HG02973 (cell line): ENCODE data around the gene DDX27.

Experiments used
- ATAC-seq: cut with Tn5 transposase; IDR thresholded peaks from one replicate; pipeline ENCODE4 v1.9.1; 2021; ENCODE audit warnings: moderate library complexity; ENCODE audit not compliant: unreplicated experiment

DDX27 gene

GRCh38 chr20:49247169-49247723, 28.0 kb downstream of the DDX27 start:
- ATAC-seq, result no peak

GRCh38 chr20:49247792-49248191, 28.6 kb downstream of the DDX27 start:
- ATAC-seq, result no peak

GRCh38 chr20:49248301-49248700, 29.1 kb downstream of the DDX27 start:
- no peak for ATAC-seq

- ATAC-seq, result no peak
These were observed 29.9 kb downstream of the DDX27 start for GRCh38 chr20:49248879-49249665.

GRCh38 chr20:49252556-49253350, 33.5 kb downstream of the DDX27 start:
- no peak for ATAC-seq

GRCh38 chr20:49256261-49256660, 37.0 kb downstream of the DDX27 start:
- ATAC-seq, result no peak

GRCh38 chr20:49259284-49259683, 40.1 kb downstream of the DDX27 start:
- no peak for ATAC-seq

GRCh38 chr20:49259799-49260198, 40.6 kb downstream of the DDX27 start:
- ATAC-seq, result no peak

GRCh38 chr20:49260218-49260617, 41.0 kb downstream of the DDX27 start:
- ATAC-seq, result no peak

- ATAC-seq, result no peak
These were observed 42.0 kb downstream of the DDX27 start for GRCh38 chr20:49261173-49261572.

GRCh38 chr20:49262444-49262843, 43.2 kb downstream of the DDX27 start:
- no peak for ATAC-seq

GRCh38 chr20:49267327-49267726, 48.1 kb downstream of the DDX27 start:
- no peak for ATAC-seq

- ATAC-seq, result no peak
These were observed 49.6 kb downstream of the DDX27 start for GRCh38 chr20:49268600-49269365.

GRCh38 chr20:49270177-49270576, 51.0 kb downstream of the DDX27 start:
- ATAC-seq, result no peak

GRCh38 chr20:49270736-49271135, 51.5 kb downstream of the DDX27 start:
- no peak for ATAC-seq

- ATAC-seq, result no peak
These were observed 53.4 kb downstream of the DDX27 start for GRCh38 chr20:49272654-49273053.

- ATAC-seq, result no peak
These were observed 54.6 kb downstream of the DDX27 start for GRCh38 chr20:49273696-49274277.

- no peak for ATAC-seq
These were observed 56.0 kb downstream of the DDX27 start for GRCh38 chr20:49275216-49275615.

- ATAC-seq, result no peak
These were observed 56.4 kb downstream of the DDX27 start for GRCh38 chr20:49275636-49276035.

GRCh38 chr20:49276161-49276960, 57.1 kb downstream of the DDX27 start:
- no peak for ATAC-seq
